SKM-1 (cell line): Measurements from ENCODE around the gene STEAP3.

Experiments used
- DNase-seq: peaks from one replicate; lab custom pipeline; 2025; ENCODE audit not compliant: unreplicated experiment; lab: John Stamatoyannopoulos, UW

STEAP3 gene

GRCh38 chr2:119197529-119198239 lies 25.9 kb upstream of the STEAP3 start:
- no peak for DNase-seq

GRCh38 chr2:119198240-119198840 lies 25.3 kb upstream of the STEAP3 start:
- DNase-seq = no peak

- DNase-seq = no peak
Observed at GRCh38 chr2:119201815-119202214, 21.8 kb upstream of the STEAP3 start.

DNA sequence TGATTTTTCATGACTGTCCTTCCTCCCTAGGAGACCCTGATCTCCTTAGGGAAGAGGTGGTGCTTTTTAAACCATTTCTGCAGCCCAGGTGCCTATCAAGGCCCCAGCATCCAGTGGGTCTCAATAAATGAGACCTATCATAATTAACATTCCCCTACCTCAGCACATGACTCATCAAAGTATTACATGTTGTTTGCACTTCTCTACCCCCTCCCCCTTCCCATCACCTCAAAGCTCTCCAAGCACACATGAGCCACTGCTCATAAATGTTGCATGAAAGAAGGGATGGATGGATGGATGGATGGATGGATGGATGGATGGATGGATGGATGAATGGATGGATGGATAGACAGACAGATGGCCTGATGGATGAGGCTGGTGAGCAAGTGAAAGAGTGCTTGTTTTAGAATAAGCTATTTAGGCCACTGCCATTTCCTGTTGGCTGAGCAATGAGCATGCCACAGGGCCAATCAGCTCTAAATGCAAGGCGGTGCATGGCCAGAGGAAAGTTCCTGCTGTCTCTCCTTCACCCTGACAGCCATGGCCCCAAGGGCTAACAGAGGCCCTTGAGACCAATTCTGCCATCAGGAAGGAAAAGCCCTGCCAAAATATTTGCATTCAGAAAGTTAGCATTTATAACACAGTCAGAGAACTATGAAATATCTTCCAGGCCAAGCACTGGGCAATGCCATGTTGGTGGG lies 20.9 kb upstream of the STEAP3 start:
- no peak for DNase-seq

GRCh38 chr2:119204525-119204924 lies 19.1 kb upstream of the STEAP3 start:
- DNase-seq = no peak

- DNase-seq = no peak
Observed at GRCh38 chr2:119205001-119205706, 18.5 kb upstream of the STEAP3 start.

GRCh38 chr2:119206201-119206600 lies 17.4 kb upstream of the STEAP3 start:
- DNase-seq = peak; percentile 18

GRCh38 chr2:119207447-119207846 lies 16.2 kb upstream of the STEAP3 start:
- no peak for DNase-seq

DNA sequence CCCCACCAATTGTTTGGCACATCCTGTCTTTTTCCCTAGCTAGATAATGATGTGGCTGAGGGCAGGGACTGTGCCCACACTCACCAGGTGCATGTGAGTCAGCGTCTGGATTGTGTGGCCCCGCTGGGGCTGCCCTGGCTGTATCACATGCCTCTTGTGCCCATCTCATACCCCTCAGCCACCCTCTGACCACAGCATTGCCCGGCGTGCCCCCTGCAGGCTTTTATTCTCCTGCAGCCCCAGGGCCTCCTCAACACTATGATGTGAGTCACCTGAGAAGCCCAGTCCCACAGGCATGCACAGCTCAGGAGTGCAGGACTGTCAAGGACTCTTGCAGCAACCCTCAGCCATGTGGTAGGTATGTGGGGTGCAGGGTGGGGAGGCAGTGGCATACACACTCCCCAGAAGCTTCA lies 14.8 kb upstream of the STEAP3 start:
- DNase-seq = no peak

GRCh38 chr2:119212139-119212800 lies 11.4 kb upstream of the STEAP3 start:
- DNase-seq = no peak

DNA sequence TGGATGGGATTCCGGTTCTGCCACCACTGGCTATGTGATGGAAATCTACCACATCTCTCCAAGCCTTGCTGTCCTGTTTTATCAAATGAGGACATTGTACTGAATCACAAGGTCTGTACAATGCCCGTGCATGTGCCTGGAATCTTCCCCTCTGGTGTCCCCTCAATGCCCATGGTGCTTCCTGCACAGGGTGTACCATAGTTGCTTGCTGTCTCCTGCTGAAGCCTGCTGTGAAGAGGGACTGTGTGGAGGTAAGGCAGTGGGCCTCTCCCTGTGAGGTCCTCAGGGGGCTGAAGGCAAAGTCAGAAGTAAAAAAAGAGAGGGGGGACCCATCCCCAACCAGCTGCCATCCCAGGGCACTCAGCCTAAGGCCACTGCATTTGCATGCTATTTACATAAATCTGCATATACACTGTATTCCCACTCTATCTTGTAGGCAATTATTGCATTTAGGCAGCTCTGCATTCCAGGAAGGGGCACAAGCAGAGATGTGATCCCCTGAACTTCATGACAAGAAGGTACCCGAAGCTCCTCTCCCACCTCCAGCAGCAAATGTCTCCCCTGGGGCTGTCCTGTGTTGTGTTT lies 9.1 kb upstream of the STEAP3 start:
- DNase-seq = no peak

GRCh38 chr2:119216994-119217393 lies 6.6 kb upstream of the STEAP3 start:
- no peak for DNase-seq

GRCh38 chr2:119218478-119219064 lies 5.1 kb upstream of the STEAP3 start:
- DNase-seq = no peak

- no peak for DNase-seq
Observed at GRCh38 chr2:119219873-119220272, 3.8 kb upstream of the STEAP3 start.

GRCh38 chr2:119220720-119221301 lies 2.8 kb upstream of the STEAP3 start:
- no peak for DNase-seq

DNA sequence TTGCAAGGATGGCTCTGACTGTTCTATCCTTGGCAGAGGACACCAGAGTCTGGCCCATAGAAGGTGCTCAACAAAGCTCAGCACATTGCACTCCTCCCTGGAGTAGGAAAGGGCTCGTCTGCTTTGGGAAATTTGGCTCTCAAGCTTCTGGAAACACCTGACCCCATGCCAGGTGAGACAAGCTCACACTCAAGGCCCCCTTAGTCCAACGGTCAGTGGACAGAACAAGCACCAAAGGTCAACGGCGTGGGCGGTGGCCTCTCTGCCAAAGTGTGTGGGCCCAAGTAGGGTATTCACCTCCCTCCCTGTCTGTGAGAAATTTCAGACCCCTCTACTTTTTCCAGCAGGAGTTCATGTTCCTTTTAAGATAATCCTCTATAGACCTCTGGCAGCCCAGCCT lies 2.0 kb upstream of the STEAP3 start:
- no peak for DNase-seq

- no peak for DNase-seq
Observed at GRCh38 chr2:119222213-119222612, 1.4 kb upstream of the STEAP3 start.

DNA sequence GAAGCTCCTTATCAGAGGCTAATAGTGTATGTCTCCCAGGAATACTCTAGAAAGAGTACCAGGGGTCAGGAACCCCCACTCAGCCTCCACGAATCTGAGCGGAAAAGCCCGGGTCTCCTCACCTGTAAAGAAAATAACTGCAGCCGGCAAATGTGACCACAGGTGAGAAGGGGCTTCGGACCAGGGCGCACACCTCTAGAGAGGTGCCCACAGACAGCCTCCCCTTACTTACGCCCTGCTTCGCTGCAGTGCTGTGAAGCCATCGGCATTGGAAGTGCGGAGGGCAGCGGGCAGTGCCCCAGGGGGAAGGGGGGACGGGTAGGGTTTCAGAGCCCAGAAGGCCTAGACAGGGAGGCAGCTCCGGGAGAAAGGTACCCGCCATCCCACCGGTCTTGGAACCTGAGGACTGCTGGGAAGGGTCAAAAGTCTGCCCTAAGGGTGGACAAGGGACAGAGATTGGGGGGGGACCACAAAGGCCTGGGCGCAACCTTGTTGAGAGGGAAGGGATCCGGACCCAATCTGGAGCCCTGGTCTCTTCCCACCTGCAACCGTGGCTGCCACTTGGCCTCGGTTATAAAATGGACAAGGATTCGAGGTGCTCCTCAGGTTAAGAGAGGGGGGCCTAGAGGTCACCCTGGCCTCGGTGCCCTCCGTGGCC lies 642 bp upstream of the STEAP3 start:
- DNase-seq = no peak

DNA sequence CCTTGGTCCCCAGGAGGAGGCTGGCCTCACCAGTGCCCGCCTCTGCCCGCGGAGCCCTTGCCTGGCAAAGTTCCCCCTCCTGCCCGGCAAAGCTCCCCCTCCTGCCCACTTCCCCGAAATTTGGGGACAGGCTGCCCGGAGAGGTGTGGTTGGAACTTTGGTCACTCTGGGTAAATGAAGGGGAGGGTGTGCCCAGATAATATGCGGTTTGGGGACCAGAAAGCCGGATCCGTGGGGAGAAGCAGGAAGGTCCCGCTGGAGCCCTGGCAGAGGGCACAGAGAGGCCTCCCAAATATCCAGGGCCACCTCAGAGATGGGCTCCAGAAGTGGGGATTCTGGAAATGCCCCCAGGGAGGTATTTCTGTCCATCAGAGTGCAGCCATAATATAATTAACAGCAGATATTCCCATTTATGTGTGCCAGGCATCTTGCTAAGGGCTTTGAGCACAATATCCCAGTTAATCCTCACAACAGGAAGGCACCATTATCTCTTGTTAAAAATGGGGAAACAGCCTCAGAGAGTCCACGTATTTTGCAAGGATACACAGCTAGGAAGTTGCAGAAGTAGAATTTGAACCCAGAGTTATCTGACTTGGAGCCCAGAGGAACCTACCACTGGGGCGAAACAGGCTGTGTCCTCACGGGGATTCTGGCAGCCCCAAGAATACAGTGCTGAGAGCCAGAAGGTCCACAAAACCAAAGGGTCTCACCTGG lies 914 bp downstream of the STEAP3 start:
- peak; percentile 50 for DNase-seq
